ENCODE data around the gene TIAM2.

TIAM2 gene

GRCh38 chr6:154996016-154996590, 988 bp downstream of the TIAM2 start:
- no peak for DNase-seq (ENCODE audit: low spot score in 2 of 2)
- no peaks in the 10 kb centered on the region for H3K4me1 Mint-ChIP-seq
- peaks cover 36% of the 10 kb centered on the region for H3K27me3 Mint-ChIP-seq
- no peak for ATAC-seq (replicated peaks; ENCODE audit: extremely low read depth, poor library complexity, severe bottlenecking)
- H3K4me3 Mint-ChIP-seq = peak overlapping the region; percentile 38
- no peaks in the 10 kb centered on the region for H3K9me3 Mint-ChIP-seq
- H3K36me3 Mint-ChIP-seq (ENCODE audit: insufficient read depth) = no peaks in the 10 kb centered on the region
- no peak overlapping the region for H3K27ac Mint-ChIP-seq (ENCODE audit: low read depth)

- peaks cover 36% of the 10 kb centered on the region for H3K27me3 Mint-ChIP-seq
These were observed 1.8 kb downstream of the TIAM2 start for GRCh38 chr6:154996841-154997311.

GRCh38 chr6:154998855-154999254, 3.7 kb downstream of the TIAM2 start:
- DNase-seq (ENCODE audit: low spot score in 2 of 2) (no peak), ATAC-seq (replicated peaks; ENCODE audit: extremely low read depth, poor library complexity, severe bottlenecking) (no peak)
- no peaks in the 10 kb centered on the region for H3K9me3 Mint-ChIP-seq
- H3K27ac Mint-ChIP-seq (ENCODE audit: low read depth) = no peak overlapping the region
- peaks cover 35% of the 10 kb centered on the region for H3K27me3 Mint-ChIP-seq
- no peaks in the 10 kb centered on the region for H3K36me3 Mint-ChIP-seq (ENCODE audit: insufficient read depth)
- H3K4me3 Mint-ChIP-seq = no peak overlapping the region
- H3K4me1 Mint-ChIP-seq = no peaks in the 10 kb centered on the region

More at GRCh38 chr6:154996841-154997311, 1.8 kb downstream of the TIAM2 start:
- H3K4me1 Mint-ChIP-seq = no peaks in the 10 kb centered on the region
- no peak for ATAC-seq (replicated peaks; ENCODE audit: extremely low read depth, poor library complexity, severe bottlenecking)
- H3K36me3 Mint-ChIP-seq (ENCODE audit: insufficient read depth) = no peaks in the 10 kb centered on the region
- H3K27ac Mint-ChIP-seq (ENCODE audit: low read depth) = no peak overlapping the region
- no peaks in the 10 kb centered on the region for H3K9me3 Mint-ChIP-seq
- H3K4me3 Mint-ChIP-seq = peak overlapping the region; percentile 21
- DNase-seq (ENCODE audit: low spot score in 2 of 2) = no peak

GRCh38 chr6:155001482-155001881, 6.4 kb downstream of the TIAM2 start:
- DNase-seq (ENCODE audit: low spot score in 2 of 2) = no peak
- H3K36me3 Mint-ChIP-seq (ENCODE audit: insufficient read depth) = no peaks in the 10 kb centered on the region
- no peaks in the 10 kb centered on the region for H3K4me1 Mint-ChIP-seq
- H3K27ac Mint-ChIP-seq (ENCODE audit: low read depth) = no peak overlapping the region
- no peak for ATAC-seq (replicated peaks; ENCODE audit: extremely low read depth, poor library complexity, severe bottlenecking)
- H3K4me3 Mint-ChIP-seq = no peak overlapping the region
- peaks cover 21% of the 10 kb centered on the region for H3K27me3 Mint-ChIP-seq
- H3K9me3 Mint-ChIP-seq = no peaks in the 10 kb centered on the region

- no peak overlapping the region for H3K27ac Mint-ChIP-seq (ENCODE audit: low read depth)
- peaks cover 16% of the 10 kb centered on the region for H3K27me3 Mint-ChIP-seq
- no peak overlapping the region for H3K4me3 Mint-ChIP-seq
- H3K4me1 Mint-ChIP-seq = no peaks in the 10 kb centered on the region
- no peaks in the 10 kb centered on the region for H3K36me3 Mint-ChIP-seq (ENCODE audit: insufficient read depth)
- ATAC-seq (replicated peaks; ENCODE audit: extremely low read depth, poor library complexity, severe bottlenecking) = no peak
- H3K9me3 Mint-ChIP-seq = no peaks in the 10 kb centered on the region
- DNase-seq (ENCODE audit: low spot score in 2 of 2) = no peak
These were observed 6.8 kb downstream of the TIAM2 start for GRCh38 chr6:155001934-155002333.

GRCh38 chr6:155003476-155003875, 8.4 kb downstream of the TIAM2 start:
- Mint-ChIP-seq H3K36me3 (ENCODE audit: insufficient read depth) (no peaks in the 10 kb centered on the region), H3K9me3 (no peaks in the 10 kb centered on the region)

GRCh38 chr6:155004017-155004416, 8.9 kb downstream of the TIAM2 start:
- no peak overlapping the region for H3K27ac Mint-ChIP-seq (ENCODE audit: low read depth)
- DNase-seq (ENCODE audit: low spot score in 2 of 2) (no peak), ATAC-seq (replicated peaks; ENCODE audit: extremely low read depth, poor library complexity, severe bottlenecking) (no peak)
- no peaks in the 10 kb centered on the region for H3K9me3 Mint-ChIP-seq
- H3K4me3 Mint-ChIP-seq = no peak overlapping the region
- H3K27me3 Mint-ChIP-seq = no peaks in the 10 kb centered on the region
- no peaks in the 10 kb centered on the region for H3K4me1 Mint-ChIP-seq
- no peaks in the 10 kb centered on the region for H3K36me3 Mint-ChIP-seq (ENCODE audit: insufficient read depth)

More at GRCh38 chr6:155003476-155003875, 8.4 kb downstream of the TIAM2 start:
- no peaks in the 10 kb centered on the region for H3K4me1 Mint-ChIP-seq
- no peak for ATAC-seq (replicated peaks; ENCODE audit: extremely low read depth, poor library complexity, severe bottlenecking)
- peaks cover under 1% of the 10 kb centered on the region for H3K27me3 Mint-ChIP-seq
- no peak for DNase-seq (ENCODE audit: low spot score in 2 of 2)
- H3K4me3 Mint-ChIP-seq = no peak overlapping the region
- no peak overlapping the region for H3K27ac Mint-ChIP-seq (ENCODE audit: low read depth)

GRCh38 chr6:155004576-155005372, 9.7 kb downstream of the TIAM2 start:
- no peaks in the 10 kb centered on the region for H3K4me1 Mint-ChIP-seq
- ATAC-seq (replicated peaks; ENCODE audit: extremely low read depth, poor library complexity, severe bottlenecking) (no peak), DNase-seq (ENCODE audit: low spot score in 2 of 2) (no peak)
- no peaks in the 10 kb centered on the region for H3K27me3 Mint-ChIP-seq
- H3K4me3 Mint-ChIP-seq = no peak overlapping the region
- no peak overlapping the region for H3K27ac Mint-ChIP-seq (ENCODE audit: low read depth)
- H3K36me3 Mint-ChIP-seq (ENCODE audit: insufficient read depth) = no peaks in the 10 kb centered on the region
- no peaks in the 10 kb centered on the region for H3K9me3 Mint-ChIP-seq

GRCh38 chr6:155008625-155009024, 13.5 kb downstream of the TIAM2 start:
- DNase-seq (ENCODE audit: low spot score in 2 of 2) = no peak
- ATAC-seq (replicated peaks; ENCODE audit: extremely low read depth, poor library complexity, severe bottlenecking) = no peak
- Mint-ChIP-seq H3K27me3 (no peaks in the 10 kb centered on the region), H3K36me3 (ENCODE audit: insufficient read depth) (no peaks in the 10 kb centered on the region), H3K27ac (ENCODE audit: low read depth) (no peak overlapping the region), H3K4me3 (no peak overlapping the region), H3K4me1 (no peaks in the 10 kb centered on the region), H3K9me3 (no peaks in the 10 kb centered on the region)

- DNase-seq (ENCODE audit: low spot score in 2 of 2) = no peak
- Mint-ChIP-seq H3K4me1 (no peaks in the 10 kb centered on the region), H3K4me3 (no peak overlapping the region), H3K9me3 (no peaks in the 10 kb centered on the region), H3K36me3 (ENCODE audit: insufficient read depth) (no peaks in the 10 kb centered on the region), H3K27me3 (no peaks in the 10 kb centered on the region), H3K27ac (ENCODE audit: low read depth) (no peak overlapping the region)
- no peak for ATAC-seq (replicated peaks; ENCODE audit: extremely low read depth, poor library complexity, severe bottlenecking)
These were observed 15.8 kb downstream of the TIAM2 start for GRCh38 chr6:155010940-155011339.

GRCh38 chr6:155011809-155012291, 16.7 kb downstream of the TIAM2 start:
- Mint-ChIP-seq H3K27ac (ENCODE audit: low read depth) (no peak overlapping the region), H3K36me3 (ENCODE audit: insufficient read depth) (no peaks in the 10 kb centered on the region), H3K9me3 (no peaks in the 10 kb centered on the region)

GRCh38 chr6:155013457-155013876, 18.4 kb downstream of the TIAM2 start:
- H3K9me3 Mint-ChIP-seq = no peaks in the 10 kb centered on the region
- no peaks in the 10 kb centered on the region for H3K36me3 Mint-ChIP-seq (ENCODE audit: insufficient read depth)
- H3K27ac Mint-ChIP-seq (ENCODE audit: low read depth) = no peak overlapping the region
- no peaks in the 10 kb centered on the region for H3K27me3 Mint-ChIP-seq
- no peaks in the 10 kb centered on the region for H3K4me1 Mint-ChIP-seq
- DNase-seq (ENCODE audit: low spot score in 2 of 2) (no peak), ATAC-seq (replicated peaks; ENCODE audit: extremely low read depth, poor library complexity, severe bottlenecking) (no peak)
- H3K4me3 Mint-ChIP-seq = no peak overlapping the region

More at GRCh38 chr6:155011809-155012291, 16.7 kb downstream of the TIAM2 start:
- Mint-ChIP-seq H3K27me3 (no peaks in the 10 kb centered on the region), H3K4me1 (no peaks in the 10 kb centered on the region), H3K4me3 (no peak overlapping the region)
- ATAC-seq (replicated peaks; ENCODE audit: extremely low read depth, poor library complexity, severe bottlenecking) = no peak
- DNase-seq (ENCODE audit: low spot score in 2 of 2) = no peak

- ATAC-seq (replicated peaks; ENCODE audit: extremely low read depth, poor library complexity, severe bottlenecking) (no peak), DNase-seq (ENCODE audit: low spot score in 2 of 2) (no peak)
- Mint-ChIP-seq H3K36me3 (ENCODE audit: insufficient read depth) (no peaks in the 10 kb centered on the region), H3K4me3 (no peak overlapping the region), H3K27me3 (no peaks in the 10 kb centered on the region), H3K9me3 (no peaks in the 10 kb centered on the region), H3K4me1 (no peaks in the 10 kb centered on the region), H3K27ac (ENCODE audit: low read depth) (no peak overlapping the region)
These were observed 19.0 kb downstream of the TIAM2 start for GRCh38 chr6:155014137-155014536.
